Esophagus squamous epithelium (tissue), 5 donors: ENCODE results near the gene PPP3CA. TPM values are rescaled to one million over a fixed set of nuclear protein-coding genes. Genes with fewer than 3 reads are reported as not detected.
"Not testable (repeated sequence)": the region's sequence is repeated elsewhere in the genome, so short reads cannot be mapped to it uniquely, and the experiment has no call there.

ENCODE experiments used
- DNase-seq: peaks from one replicate; lab custom pipeline; 2025; lab: John Stamatoyannopoulos, UW
- H3K27ac ChIP-seq, 4 donors: fragments of 200-600 bp; sonication (generic); one replicate each; pipeline ENCODE4 v1.5.1; 2016 to 2019; ENCODE audit warnings: mild to moderate bottlenecking in 1 of 4
- H3K27me3 ChIP-seq, 4 donors: fragments of 200-600 bp; sonication (generic); 1 replicate in 3 of 4; 2 replicates in 1 of 4; pipeline versions ENCODE4 v1.5.1 to v1.6.0; 2017 to 2021; ENCODE audit warnings: antibody characterized with exemption in 1 of 4
- H3K36me3 ChIP-seq, 3 donors: fragments of 200-600 bp; sonication (generic); one replicate each; pipeline ENCODE4 v1.5.1; 2016 to 2019
- H3K4me1 ChIP-seq, 3 donors: fragments of 200-600 bp; sonication (generic); one replicate each; pipeline ENCODE4 v1.5.1; 2017 to 2019
- H3K4me3 ChIP-seq, 4 donors: fragments of 200-600 bp; sonication (generic); 1 replicate in 3 of 4; 2 replicates in 1 of 4; pipeline ENCODE4 v1.5.1; 2016 to 2019; ENCODE audit warnings: mild to moderate bottlenecking in 2 of 4, moderate library complexity in 1 of 4
- H3K9me3 ChIP-seq, 3 donors: fragments of 200-600 bp; sonication (generic); one replicate each; pipeline ENCODE4 v1.5.1; 2016 to 2019
- CTCF ChIP-seq, 6 experiments: fragments of 450-650 bp in 4 of 6; fragments of 200-600 bp in 2 of 6; sonication (generic) in 2 of 6; IDR thresholded peaks; one replicate each; pipeline ENCODE4 v1.5.1; 2016 to 2019; ENCODE audit warnings: antibody characterized with exemption in 6 of 6, mild to moderate bottlenecking in 4 of 6, moderate library complexity in 4 of 6
- POLR2A ChIP-seq, 4 donors: fragments of 450-650 bp; IDR thresholded peaks; one replicate each; pipeline ENCODE4 v1.6.1; 2017; ENCODE audit warnings: antibody characterized with exemption in 4 of 4, mild to moderate bottlenecking in 4 of 4, moderate library complexity in 3 of 4
- WGBS, 2 donors: methylation state at CpG; one replicate each; pipeline ENCODE4 v1.1.5; 2018; 5-methylcytosine and 5-hydroxymethylcytosine counted together
- intact Hi-C: fragments of 100-400 bp; cut with DNase I; formaldehyde crosslinking; loops from one replicate; pipeline ENCODE4 v1.15.0; 2022
- total RNA-seq, 4 donors: library from RNA; depleted of rRNA; stranded (reverse); fragments of >200 nt; gene quantifications; one replicate each; pipeline ENCODE4 v1.1.0, GENCODE V29; 2016
- donor health status: DM: yes; HTN: yes; CAD: no.

The PPP3CA gene
- total RNA-seq, 4 donors from 2014 or later = 13.3 to 25.7 (median 17.5) TPM

GRCh38 chr4:101005659-101006058 lies 341.7 kb downstream of the PPP3CA start:
- TF ChIP-seq CTCF (IDR thresholded peaks at IDR 0.05) (no peak), POLR2A (IDR thresholded peaks at IDR 0.05) (no peak)
- WGBS, 2 donors = 49 to 100% methylated on average over 1 to 2 of the region's 2 CpGs
- Histone ChIP-seq H3K4me1 (peaks cover 0 to 10% (median 0%) of the 10 kb centered on the region in 3 donors), H3K36me3 (no peaks in the 10 kb centered on the region), H3K27ac (no peak overlapping the region), H3K4me3 (no peak overlapping the region), H3K9me3 (no peaks in the 10 kb centered on the region), H3K27me3 (no peaks in the 10 kb centered on the region)
- DNase-seq = no peak
- intact Hi-C loops = no loop called here

- Histone ChIP-seq H3K27me3 (no peaks in the 10 kb centered on the region), H3K9me3 (no peaks in the 10 kb centered on the region), H3K4me3 (no peak overlapping the region), H3K36me3 (no peaks in the 10 kb centered on the region), H3K4me1 (no peaks in the 10 kb centered on the region), H3K27ac (no peak overlapping the region)
- DNase-seq = no peak
- no peak for TF ChIP-seq CTCF (IDR thresholded peaks at IDR 0.05)
- no peak for TF ChIP-seq POLR2A (IDR thresholded peaks at IDR 0.05)
- intact Hi-C loops = no loop called here
- 67 to 84% methylated on average over 1 of the region's 1 CpG for WGBS, 2 donors
Measured at GRCh38 chr4:101000496-101000895, 346.8 kb downstream of the PPP3CA start.

- Histone ChIP-seq H3K4me3 (no peak overlapping the region), H3K4me1 (no peaks in the 10 kb centered on the region), H3K36me3 (no peaks in the 10 kb centered on the region), H3K9me3 (no peaks in the 10 kb centered on the region), H3K27me3 (no peaks in the 10 kb centered on the region), H3K27ac (no peak overlapping the region)
- 72 to 80% methylated on average over 5 of the region's 5 CpGs for WGBS, 2 donors
- no peak for TF ChIP-seq POLR2A (IDR thresholded peaks at IDR 0.05)
- TF ChIP-seq CTCF (IDR thresholded peaks at IDR 0.05) = no peak
- intact Hi-C loops = no loop called here
- DNase-seq = no peak
Measured at GRCh38 chr4:100995671-100996070, 351.7 kb downstream of the PPP3CA start.

- 89% methylated on average over 9 to 10 of the region's 10 CpGs for whole genome bisulfite sequencing, 2 donors
- H3K4me1 ChIP-seq, H3K4me3 ChIP-seq, H3K27ac ChIP-seq, intact Hi-C loops, H3K27me3 ChIP-seq, DNase-seq, H3K9me3 ChIP-seq, H3K36me3 ChIP-seq: not testable (repeated sequence)
Measured at GRCh38 chr4:100995002-100995401, 352.3 kb downstream of the PPP3CA start.

- H3K27me3 ChIP-seq, H3K4me3 ChIP-seq, H3K27ac ChIP-seq, intact Hi-C loops, H3K9me3 ChIP-seq, DNase-seq, H3K36me3 ChIP-seq, H3K4me1 ChIP-seq: not testable (repeated sequence)
- WGBS, 2 donors = 83 to 89% methylated on average over 6 of the region's 6 CpGs
Measured at GRCh38 chr4:100991332-100992069, 355.8 kb downstream of the PPP3CA start.

- Histone ChIP-seq H3K36me3 (no peaks in the 10 kb centered on the region), H3K27me3 (no peaks in the 10 kb centered on the region), H3K27ac (no peak overlapping the region), H3K4me3 (no peak overlapping the region), H3K4me1 (no peaks in the 10 kb centered on the region), H3K9me3 (no peaks in the 10 kb centered on the region)
- no peak for TF ChIP-seq POLR2A (IDR thresholded peaks at IDR 0.05)
- no peak for TF ChIP-seq CTCF (IDR thresholded peaks at IDR 0.05)
- intact Hi-C loops = no loop called here
- no peak for DNase-seq
Measured at GRCh38 chr4:100989401-100989800, 357.9 kb downstream of the PPP3CA start.
